Hepatocyte (in vitro differentiated cells): ENCODE measurements around the gene TMEM232.
A peak's percentile ranks its signal among the peaks of the same experiment; 100 is the strongest.

Experiments
- CTCF ChIP-seq: fragments of 200-600 bp; sonication (generic); IDR thresholded peaks from 2 replicates; pipeline ENCODE4 v1.5.1; 2016; ENCODE audit warnings: antibody characterized with exemption, mild to moderate bottlenecking; ENCODE audit not compliant: poor library complexity
- EZH2 ChIP-seq: fragments of 200-600 bp; sonication (generic); IDR thresholded peaks from 2 replicates; pipeline ENCODE4 v1.6.1; 2016; ENCODE audit warnings: antibody characterized with exemption, mild to moderate bottlenecking, borderline replicate concordance
- EZH2phosphoT487 ChIP-seq: fragments of 200-600 bp; sonication (generic); IDR thresholded peaks from one replicate; pipeline ENCODE4 v1.6.1; 2018; ENCODE audit warnings: antibody characterized with exemption, mild to moderate bottlenecking, low read depth, moderate library complexity; ENCODE audit not compliant: unreplicated experiment, severe bottlenecking

GRCh38 chr5:110441035-110441434, 285.4 kb downstream of the TMEM232 start:
- TF ChIP-seq CTCF: peak; percentile 45
- no peak for TF ChIP-seq EZH2
- TF ChIP-seq EZH2phosphoT487: no peak
